SK-N-MC (cell line): ENCODE measurements around the gene SYNE1.

Experiments used
- EZH2 ChIP-seq: fragments of 200-600 bp; sonication (generic); IDR thresholded peaks from one replicate; pipeline ENCODE4 v1.6.1; 2017; ENCODE audit warnings: antibody characterized with exemption
- FOXP2 ChIP-seq: optimal IDR thresholded peaks from 2 replicates; pipeline ENCODE3; 2011; ENCODE audit warnings: mild to moderate bottlenecking, moderate library complexity; ENCODE audit not compliant: insufficient read depth; ENCODE audit errors: extremely low read length, control extremely low read depth
- POLR2AphosphoS5 ChIP-seq: IDR thresholded peaks from 2 replicates; pipeline ENCODE4 v1.6.1; 2012; ENCODE audit warnings: mild to moderate bottlenecking, low read depth, low read length, borderline replicate concordance

DNA sequence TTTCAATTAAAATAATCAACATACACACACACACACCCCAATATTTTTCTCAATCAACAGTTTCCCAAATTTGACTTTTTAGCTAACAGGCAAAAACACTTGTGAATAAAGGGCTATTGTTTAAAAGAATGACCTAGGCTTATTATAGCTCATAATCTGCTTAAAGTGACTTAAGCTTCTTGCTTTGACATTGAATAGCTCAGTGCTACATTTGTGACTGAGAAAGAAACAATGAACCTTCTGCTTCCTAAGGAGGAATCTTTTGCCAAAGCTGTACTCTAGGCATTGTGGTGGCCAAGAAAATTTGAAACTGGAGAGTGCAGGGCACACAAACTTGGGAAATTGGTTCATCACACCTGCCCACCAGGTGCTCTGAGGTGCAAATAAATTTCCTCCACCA lies 282.0 kb downstream of the SYNE1 start:
- no peak for TF ChIP-seq POLR2AphosphoS5
- TF ChIP-seq EZH2: no peak
- no peak for TF ChIP-seq FOXP2
